ENCODE results near the gene RPS27A.

DNA sequence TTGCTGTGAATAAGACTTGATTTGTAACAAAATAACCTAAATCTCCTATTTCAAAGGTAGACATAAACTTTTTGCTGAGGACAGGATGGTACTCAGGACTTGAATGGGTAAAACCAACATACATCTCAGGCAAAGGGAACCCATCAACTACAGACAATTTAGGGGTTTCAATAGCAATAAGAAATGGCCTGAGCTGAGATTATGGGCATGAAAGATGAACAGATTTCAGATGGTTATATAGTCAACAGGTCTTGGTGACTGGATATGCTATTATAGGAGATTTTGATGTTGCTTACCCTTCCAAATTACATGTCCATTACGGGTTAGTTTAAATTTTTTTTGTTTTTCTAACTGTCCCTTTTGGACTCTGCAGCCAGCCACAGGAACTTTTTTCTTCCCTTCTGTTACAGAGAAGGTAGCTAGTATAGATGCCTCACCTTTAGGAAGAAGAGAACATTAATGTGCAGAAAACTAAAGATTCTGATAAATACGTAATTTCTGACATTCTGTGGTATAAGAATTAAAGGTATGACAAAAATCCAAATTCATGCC, 4.6 kb downstream of the RPS27A start:
- TF ChIP-seq CTCF (IDR thresholded peaks at IDR 0.05) (no peak), POLR2A (IDR thresholded peaks at IDR 0.05; ENCODE audit: low read depth) (no peak), POLR2AphosphoS5 (IDR thresholded peaks at IDR 0.05) (no peak), EP300 (IDR thresholded peaks at IDR 0.05) (no peak)
